Measurements from ENCODE around the gene HK3. TPM values are rescaled to one million over a fixed set of nuclear protein-coding genes. Genes with fewer than 3 reads are reported as not detected.
A peak's percentile ranks its signal among the peaks of the same experiment; 100 is the strongest.

The HK3 gene
- total RNA-seq, 4 donors from 2014 or later: 12.2 to 61.6 (median 26.7) TPM

- TF ChIP-seq CTCF (IDR thresholded peaks at IDR 0.05): no peak
- DNase-seq (ENCODE audit: low spot score) (no peak), ATAC-seq (ENCODE audit: low FRiP score) (no peak)
Observed at GRCh38 chr5:176868731-176869130, 30.4 kb downstream of the HK3 start.

GRCh38 chr5:176868126-176868525 lies 31.0 kb downstream of the HK3 start:
- DNase-seq (ENCODE audit: low spot score) (no peak), ATAC-seq (ENCODE audit: low FRiP score) (no peak)
- TF ChIP-seq CTCF (IDR thresholded peaks at IDR 0.05): no peak

- no peak for DNase-seq (ENCODE audit: low spot score)
Observed at GRCh38 chr5:176866707-176867310, 32.3 kb downstream of the HK3 start.

GRCh38 chr5:176865964-176866363 lies 33.2 kb downstream of the HK3 start:
- ATAC-seq (ENCODE audit: low FRiP score): no peak
- DNase-seq (ENCODE audit: low spot score): no peak
- no peak for TF ChIP-seq CTCF (IDR thresholded peaks at IDR 0.05)

More at GRCh38 chr5:176866707-176867310, 32.3 kb downstream of the HK3 start:
- no peak for TF ChIP-seq CTCF (IDR thresholded peaks at IDR 0.05)
- ATAC-seq (ENCODE audit: low FRiP score): no peak

- no peak for TF ChIP-seq CTCF (IDR thresholded peaks at IDR 0.05)
- ATAC-seq (ENCODE audit: low FRiP score) (no peak), DNase-seq (ENCODE audit: low spot score) (no peak)
Observed at GRCh38 chr5:176864755-176865154, 34.4 kb downstream of the HK3 start.

- no peak for DNase-seq (ENCODE audit: low spot score)
- ATAC-seq (ENCODE audit: low FRiP score): no peak
- no peak for TF ChIP-seq CTCF (IDR thresholded peaks at IDR 0.05)
Observed at GRCh38 chr5:176863765-176864098, 35.4 kb downstream of the HK3 start.

- ATAC-seq (ENCODE audit: low FRiP score): peak; percentile 24
- TF ChIP-seq CTCF (IDR thresholded peaks at IDR 0.05): no peak
- DNase-seq (ENCODE audit: low spot score): no peak
Observed at GRCh38 chr5:176863041-176863764, 35.9 kb downstream of the HK3 start.
